ENCODE measurements around the gene ATG7.

Gene ATG7

GRCh38 chr3:11539218-11539617 lies 267.0 kb downstream of the ATG7 start:
- Histone ChIP-seq H3K9me3 (ENCODE audit: control insufficient read depth, insufficient read depth, low read depth, low read length) (no peaks in the 10 kb centered on the region), H3K4me1 (ENCODE audit: control insufficient read depth, insufficient read depth, low read length) (peaks cover 3% of the 10 kb centered on the region; the same call in 1 of the 2 replicates), H3K4me3 (ENCODE audit: low read depth, low read length) (no peak overlapping the region), H3K36me3 (ENCODE audit: control insufficient read depth in 2 of 2, insufficient read depth in 1 of 2, low read length in 2 of 2) (no peaks in the 10 kb centered on the region), H3K27ac (ENCODE audit: extremely low read depth, low read depth, low read length) (no peak overlapping the region)
- ChIA-PET CTCF (interaction anchor here (0.6 kb wide), 2 partner anchors 15 to 28 kb away, joined by 3 read pairs; no protein-coding TSS in a partner anchor), POLR2A (no interaction called here)
- TF ChIP-seq ZNF791 (tag by site-specific recombination; IDR thresholded peaks at IDR 0.05) = no peak
- no peak for TF ChIP-seq ZNF138 (tag by site-specific recombination; IDR thresholded peaks at IDR 0.05; ENCODE audit: borderline replicate concordance)
- TF ChIP-seq, protein P1, sequence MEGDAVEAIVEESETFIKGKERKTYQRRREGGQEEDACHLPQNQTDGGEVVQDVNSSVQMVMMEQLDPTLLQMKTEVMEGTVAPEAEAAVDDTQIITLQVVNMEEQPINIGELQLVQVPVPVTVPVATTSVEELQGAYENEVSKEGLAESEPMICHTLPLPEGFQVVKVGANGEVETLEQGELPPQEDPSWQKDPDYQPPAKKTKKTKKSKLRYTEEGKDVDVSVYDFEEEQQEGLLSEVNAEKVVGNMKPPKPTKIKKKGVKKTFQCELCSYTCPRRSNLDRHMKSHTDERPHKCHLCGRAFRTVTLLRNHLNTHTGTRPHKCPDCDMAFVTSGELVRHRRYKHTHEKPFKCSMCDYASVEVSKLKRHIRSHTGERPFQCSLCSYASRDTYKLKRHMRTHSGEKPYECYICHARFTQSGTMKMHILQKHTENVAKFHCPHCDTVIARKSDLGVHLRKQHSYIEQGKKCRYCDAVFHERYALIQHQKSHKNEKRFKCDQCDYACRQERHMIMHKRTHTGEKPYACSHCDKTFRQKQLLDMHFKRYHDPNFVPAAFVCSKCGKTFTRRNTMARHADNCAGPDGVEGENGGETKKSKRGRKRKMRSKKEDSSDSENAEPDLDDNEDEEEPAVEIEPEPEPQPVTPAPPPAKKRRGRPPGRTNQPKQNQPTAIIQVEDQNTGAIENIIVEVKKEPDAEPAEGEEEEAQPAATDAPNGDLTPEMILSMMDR (tag by site-specific recombination; IDR thresholded peaks at IDR 0.05) = no peak
- no peak for TF ChIP-seq ZNF211 (tag by site-specific recombination; IDR thresholded peaks at IDR 0.05; ENCODE audit: low read depth)
- no peak for TF ChIP-seq ZNF747 (tag by site-specific recombination; IDR thresholded peaks at IDR 0.05)
- TF ChIP-seq ZNF354C (tag by site-specific recombination; IDR thresholded peaks at IDR 0.05; ENCODE audit: borderline replicate concordance, low read depth) = no peak
- no peak for TF ChIP-seq SP3 (tag by site-specific recombination; IDR thresholded peaks at IDR 0.05)
- TF ChIP-seq ZBTB7A (tag by site-specific recombination; IDR thresholded peaks at IDR 0.05; ENCODE audit: low read depth) = no peak
- no peak for TF ChIP-seq ZNF530 (tag by site-specific recombination; IDR thresholded peaks at IDR 0.05; ENCODE audit: low read depth)
- no peak for TF ChIP-seq ZNF112 (tag by site-specific recombination; IDR thresholded peaks at IDR 0.05)

DNA sequence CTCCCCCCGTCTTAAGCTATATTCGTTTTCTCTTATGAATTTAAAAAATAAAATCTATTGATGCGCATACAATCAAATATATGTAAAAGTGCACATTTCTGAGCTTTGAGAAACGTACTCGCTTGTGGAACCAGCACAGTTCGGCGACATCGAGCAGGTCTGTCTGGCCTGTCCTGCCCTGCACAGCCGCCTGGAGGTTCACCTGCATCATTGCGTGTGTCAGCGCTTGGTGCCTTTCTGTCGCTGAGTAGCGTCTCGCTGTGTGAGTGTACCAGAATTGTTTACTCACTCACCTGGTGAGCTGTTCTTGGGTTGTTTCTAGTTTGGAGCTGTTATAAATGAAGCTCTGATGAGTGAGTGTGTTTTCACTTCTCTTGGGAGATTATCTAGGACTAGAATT lies 267.5 kb downstream of the ATG7 start:
- no peak overlapping the region for H3K27ac ChIP-seq (ENCODE audit: extremely low read depth, low read depth, low read length)
- TF ChIP-seq ZNF660 (tag by site-specific recombination; IDR thresholded peaks at IDR 0.05) = no peak
- no peak for TF ChIP-seq ZNF624 (tag by site-specific recombination; IDR thresholded peaks at IDR 0.05)
- no peak for TF ChIP-seq ZNF843 (tag by site-specific recombination; IDR thresholded peaks at IDR 0.05)
- H3K4me1 ChIP-seq (ENCODE audit: control insufficient read depth, insufficient read depth, low read length) = peaks cover 3% of the 10 kb centered on the region; the same call in 1 of the 2 replicates
- H3K4me3 ChIP-seq (ENCODE audit: low read depth, low read length) = no peak overlapping the region
- H3K9me3 ChIP-seq (ENCODE audit: control insufficient read depth, insufficient read depth, low read depth, low read length) = no peaks in the 10 kb centered on the region
- H3K36me3 ChIP-seq (ENCODE audit: control insufficient read depth in 2 of 2, insufficient read depth in 1 of 2, low read length in 2 of 2) = no peaks in the 10 kb centered on the region
- CTCF ChIA-PET = interaction anchor here (0.6 kb wide), 1 partner anchor 29 kb away, joined by 3 read pairs; no protein-coding TSS in a partner anchor
- POLR2A ChIA-PET = no interaction called here

DNA sequence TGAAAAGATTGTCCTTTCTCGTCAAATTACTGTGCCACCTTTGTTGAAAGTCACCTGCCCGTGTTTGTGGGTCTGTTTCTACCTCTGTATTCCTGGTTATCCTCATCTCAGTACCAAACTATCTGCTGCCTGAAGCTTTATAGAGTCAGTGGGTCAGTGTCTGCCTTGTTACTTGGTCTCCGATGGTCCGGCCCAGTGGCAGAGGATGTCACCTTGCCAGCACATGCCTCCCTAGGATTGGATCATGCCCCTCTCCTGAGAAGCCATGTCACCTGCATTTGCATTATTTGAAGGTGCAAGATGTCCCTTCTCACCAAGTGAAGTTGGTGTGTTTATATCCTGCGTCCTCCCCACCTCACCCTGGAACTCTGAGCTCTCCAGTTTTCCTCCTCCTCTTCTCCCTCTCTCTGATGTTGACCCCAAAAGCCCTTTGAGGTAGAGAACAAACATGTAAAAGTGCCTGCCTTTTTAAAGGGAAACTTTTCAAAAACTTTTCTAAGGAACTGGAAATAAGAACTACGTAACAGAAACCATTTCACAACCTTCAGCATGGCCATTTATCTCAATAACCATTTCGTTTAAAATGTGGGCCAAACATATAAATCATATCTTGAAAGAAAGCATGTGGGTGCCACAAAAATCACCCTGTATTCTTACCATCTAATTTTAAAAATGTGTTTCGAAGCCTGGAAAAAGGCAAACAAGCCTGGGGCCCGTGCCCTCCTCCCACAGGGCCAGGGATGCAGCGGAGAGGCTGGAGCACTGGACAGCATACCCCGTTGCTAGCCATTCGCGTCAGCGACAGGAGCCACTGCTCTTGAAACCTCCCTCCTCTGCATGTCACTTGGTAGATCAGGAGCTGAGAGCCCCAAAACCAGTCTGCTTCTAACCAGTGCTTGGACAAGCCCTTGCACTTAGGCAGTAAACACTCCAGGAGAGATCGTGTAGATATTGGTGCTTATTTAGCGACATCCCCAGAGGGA lies 269.4 kb downstream of the ATG7 start:
- Histone ChIP-seq H3K36me3 (ENCODE audit: control insufficient read depth in 2 of 2, insufficient read depth in 1 of 2, low read length in 2 of 2) (no peaks in the 10 kb centered on the region), H3K9me3 (ENCODE audit: control insufficient read depth, insufficient read depth, low read depth, low read length) (no peaks in the 10 kb centered on the region), H3K4me3 (ENCODE audit: low read depth, low read length) (no peak overlapping the region), H3K27ac (ENCODE audit: extremely low read depth, low read depth, low read length) (no peak overlapping the region), H3K4me1 (ENCODE audit: control insufficient read depth, insufficient read depth, low read length) (peaks cover 3% of the 10 kb centered on the region; the same call in 1 of the 2 replicates)
- TF ChIP-seq SP2 (tag by site-specific recombination; IDR thresholded peaks at IDR 0.05) (no peak), SETDB1 (IDR thresholded peaks at IDR 0.05; ENCODE audit: insufficient read length, low read length) (no peak), ZBTB17 (tag by site-specific recombination; IDR thresholded peaks at IDR 0.05) (no peak), OSR2 (tag by site-specific recombination; IDR thresholded peaks at IDR 0.05) (no peak), TRIM28 (IDR thresholded peaks at IDR 0.05; ENCODE audit: borderline replicate concordance, low read length) (no peak), ZNF704 (tag by site-specific recombination; IDR thresholded peaks at IDR 0.05) (no peak), GLI2 (tag by site-specific recombination; IDR thresholded peaks at IDR 0.05; ENCODE audit: borderline replicate concordance, low read depth) (no peak), ZNF341 (tag by site-specific recombination; IDR thresholded peaks at IDR 0.05; ENCODE audit: low read depth) (no peak), EGR2 (tag by site-specific recombination; IDR thresholded peaks at IDR 0.05; ENCODE audit: low read depth) (no peak), ZNF560 (tag by site-specific recombination; IDR thresholded peaks at IDR 0.05; ENCODE audit: borderline replicate concordance) (no peak)
- ChIA-PET CTCF (no interaction called here), POLR2A (no interaction called here)
